HG03097 (cell line): ENCODE results near the gene AGAP1.

Experiments
- ATAC-seq: cut with Tn5 transposase; IDR thresholded peaks from one replicate; pipeline ENCODE4 v1.9.1; 2021; ENCODE audit not compliant: unreplicated experiment, low FRiP score

Gene AGAP1

DNA sequence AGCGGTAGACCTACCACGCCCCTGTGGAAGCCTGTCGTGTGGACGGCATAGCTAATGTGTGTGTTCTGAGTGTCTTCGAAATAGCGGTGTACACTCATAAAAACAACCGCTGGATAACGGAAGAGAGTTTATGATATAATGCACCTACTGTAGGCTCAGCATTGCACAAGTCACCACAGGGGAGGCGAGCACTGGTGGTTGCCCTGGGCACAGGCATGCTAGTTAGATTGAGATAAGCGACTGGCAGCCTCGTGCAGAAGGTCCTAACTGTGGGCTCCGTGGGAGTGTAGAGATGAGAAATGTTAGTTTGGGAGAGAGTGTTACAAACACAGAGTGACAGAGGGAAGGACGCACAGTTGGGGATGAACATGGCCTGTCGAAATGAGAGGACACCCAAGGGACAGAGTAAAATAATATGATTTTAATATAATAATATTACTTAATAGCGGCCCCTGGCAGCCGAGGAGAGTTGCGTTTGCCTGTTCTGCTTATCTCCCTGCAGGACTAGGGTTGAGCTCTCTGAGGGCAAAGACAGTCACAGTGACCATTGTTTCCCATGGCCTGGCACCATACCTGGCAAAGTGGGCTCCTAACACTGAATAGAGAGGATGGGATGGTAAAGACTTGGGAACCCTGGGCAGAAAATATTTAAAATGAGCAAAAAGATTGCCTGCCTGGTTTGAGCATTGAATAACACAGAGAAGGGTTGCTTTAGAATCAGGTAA lies 470.2 kb downstream of the AGAP1 start:
- ATAC-seq: no peak

DNA sequence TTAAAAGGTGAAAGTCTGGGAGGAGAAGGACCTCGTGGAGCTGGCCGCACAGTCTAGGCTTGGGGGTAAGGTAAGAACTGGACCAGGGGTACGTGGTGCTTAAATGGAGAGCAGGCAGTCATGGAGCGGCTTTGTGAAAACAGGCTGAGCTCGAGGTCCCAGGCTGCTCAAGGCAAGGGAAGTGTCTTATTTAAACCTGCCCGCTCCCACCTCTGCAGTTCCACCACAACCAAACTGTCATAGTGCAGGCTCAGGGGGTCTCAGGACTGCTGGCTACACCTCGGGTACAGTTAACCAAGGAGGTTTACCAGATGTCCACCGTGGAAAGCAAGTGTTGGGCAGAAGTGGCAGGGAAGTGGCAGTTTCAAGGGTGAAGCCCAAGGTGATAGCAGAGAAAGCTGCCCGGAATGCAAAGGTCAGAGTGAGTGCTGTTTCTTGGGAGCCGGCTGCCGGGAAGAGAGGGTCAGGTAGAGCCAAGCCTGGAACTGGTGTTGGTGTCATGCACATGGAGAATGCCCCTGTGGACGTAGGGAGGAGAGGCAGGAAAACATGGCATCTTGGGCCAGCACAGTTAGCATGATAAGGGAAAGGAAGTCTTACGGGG lies 471.0 kb downstream of the AGAP1 start:
- ATAC-seq: no peak

DNA sequence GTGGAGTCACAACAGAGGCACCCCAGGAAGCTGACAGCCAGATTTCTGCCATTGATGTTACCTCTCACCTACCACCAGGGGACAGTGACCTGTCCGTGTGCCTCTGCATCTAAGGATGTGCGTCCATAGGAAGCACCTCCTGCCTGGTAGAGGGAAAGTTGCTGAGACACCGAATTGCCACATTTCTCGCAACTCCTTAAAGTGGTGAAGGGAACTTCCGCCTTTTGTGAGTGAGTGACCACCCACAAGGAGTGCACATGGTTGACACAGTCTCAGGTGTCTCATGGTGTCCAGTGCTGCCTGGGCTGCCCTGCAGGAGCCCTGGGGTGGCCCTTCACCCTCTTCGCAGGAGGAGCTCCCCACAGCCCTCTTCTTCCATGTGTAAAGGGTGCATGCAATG lies 472.6 kb downstream of the AGAP1 start:
- ATAC-seq: no peak

GRCh38 chr2:235966932-235967757 lies 473.3 kb downstream of the AGAP1 start:
- ATAC-seq: no peak

DNA sequence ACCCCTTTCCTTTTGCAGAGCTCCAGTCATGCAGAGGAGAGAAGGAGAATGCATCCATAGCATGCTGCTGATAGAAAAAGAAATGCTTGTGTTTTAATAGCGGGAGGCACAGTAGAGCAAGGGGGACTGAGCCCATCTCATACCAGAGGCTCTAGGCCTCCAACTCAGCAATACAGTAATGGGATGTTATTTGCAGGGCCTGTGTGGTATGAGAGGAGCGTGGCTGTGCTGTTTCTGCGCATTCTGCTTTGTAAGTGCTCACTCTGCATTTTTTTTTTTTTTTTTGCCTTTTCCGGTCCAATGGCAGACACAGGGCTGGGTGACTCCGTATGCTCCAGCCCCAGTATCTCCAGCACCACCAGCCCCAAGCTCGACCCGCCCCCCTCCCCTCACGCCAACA lies 474.3 kb downstream of the AGAP1 start:
- no peak for ATAC-seq

GRCh38 chr2:235968616-235969324 lies 474.9 kb downstream of the AGAP1 start:
- no peak for ATAC-seq

DNA sequence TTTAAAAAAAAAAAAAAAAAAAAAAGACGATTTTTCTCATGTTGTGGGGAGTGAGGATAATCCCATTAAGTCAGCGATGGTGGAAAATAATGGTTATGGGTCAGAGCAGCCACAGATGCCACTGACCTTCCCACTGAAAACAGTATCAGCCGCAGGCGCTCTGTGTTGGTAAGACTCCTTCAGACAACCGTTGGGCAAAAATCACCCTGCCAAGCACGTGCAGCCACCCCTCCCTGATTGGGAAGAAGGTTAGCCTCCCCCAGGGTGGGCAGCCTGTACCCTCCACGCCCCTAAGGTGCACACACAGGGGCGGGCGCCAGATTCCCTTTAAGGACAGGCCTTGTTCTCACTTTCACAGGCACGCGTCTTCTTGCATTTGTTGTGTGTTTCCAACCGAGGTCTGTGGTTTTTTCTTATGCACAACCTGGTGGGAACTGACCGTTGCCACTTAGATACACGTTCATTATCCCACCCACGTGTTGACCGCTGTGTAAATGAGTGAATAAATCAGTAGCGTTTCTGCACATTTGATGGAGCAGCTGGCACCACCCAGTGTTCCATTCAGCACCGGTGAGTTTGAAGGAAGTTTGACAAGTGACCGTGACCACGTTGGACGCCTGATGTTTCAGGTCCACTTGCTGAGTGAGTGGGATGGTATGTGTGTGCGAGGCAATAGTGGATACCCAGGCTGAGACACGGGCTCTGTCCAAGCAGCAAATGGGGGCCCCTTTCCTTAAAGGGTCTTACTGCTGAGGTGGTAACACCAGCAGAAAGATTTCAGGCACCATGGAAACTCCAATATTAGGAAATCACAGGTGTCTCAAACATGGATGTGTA lies 476.6 kb downstream of the AGAP1 start:
- ATAC-seq: no peak

GRCh38 chr2:235976516-235976915 lies 482.7 kb downstream of the AGAP1 start:
- ATAC-seq: no peak

DNA sequence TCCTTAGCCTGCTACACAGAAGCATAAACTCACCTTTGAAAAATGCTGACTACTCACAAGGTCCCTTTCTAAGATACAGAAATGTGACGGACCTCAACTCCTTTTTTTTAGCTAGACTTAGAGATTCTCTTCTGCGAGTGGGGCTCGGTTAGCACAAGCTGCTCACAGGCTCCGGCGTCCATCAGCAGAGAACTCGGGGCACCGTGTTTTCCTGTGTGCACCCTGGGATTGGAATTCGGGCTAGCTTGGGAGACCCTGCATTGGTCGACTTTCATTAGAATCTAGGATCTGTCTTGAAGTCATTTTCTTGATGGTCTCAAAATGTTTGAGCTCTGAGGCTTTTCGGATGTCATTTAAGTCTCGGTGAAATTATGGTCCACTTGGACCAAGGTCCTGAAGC lies 483.1 kb downstream of the AGAP1 start:
- ATAC-seq: no peak

GRCh38 chr2:235977445-235977844 lies 483.6 kb downstream of the AGAP1 start:
- ATAC-seq: no peak

DNA sequence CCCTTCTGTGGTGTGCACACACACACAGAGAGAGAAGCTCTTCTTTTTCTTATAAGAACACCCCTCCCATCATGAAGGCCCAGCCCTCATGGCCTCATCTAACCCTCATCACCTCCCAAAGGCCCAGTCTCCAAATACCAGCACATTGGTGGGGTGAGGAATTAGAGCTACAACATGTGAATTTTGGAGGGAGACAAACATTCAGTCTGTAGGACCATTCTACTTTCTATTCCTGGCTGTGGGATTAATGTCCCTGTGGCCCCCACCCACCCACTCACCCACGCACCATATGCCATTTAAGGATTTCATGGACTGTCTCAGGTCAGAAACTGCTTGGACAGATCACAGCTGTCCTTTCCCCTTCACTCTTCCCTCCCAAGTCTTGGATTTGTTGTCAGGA lies 484.2 kb downstream of the AGAP1 start:
- ATAC-seq: no peak

GRCh38 chr2:235979037-235979436 lies 485.2 kb downstream of the AGAP1 start:
- ATAC-seq: no peak

DNA sequence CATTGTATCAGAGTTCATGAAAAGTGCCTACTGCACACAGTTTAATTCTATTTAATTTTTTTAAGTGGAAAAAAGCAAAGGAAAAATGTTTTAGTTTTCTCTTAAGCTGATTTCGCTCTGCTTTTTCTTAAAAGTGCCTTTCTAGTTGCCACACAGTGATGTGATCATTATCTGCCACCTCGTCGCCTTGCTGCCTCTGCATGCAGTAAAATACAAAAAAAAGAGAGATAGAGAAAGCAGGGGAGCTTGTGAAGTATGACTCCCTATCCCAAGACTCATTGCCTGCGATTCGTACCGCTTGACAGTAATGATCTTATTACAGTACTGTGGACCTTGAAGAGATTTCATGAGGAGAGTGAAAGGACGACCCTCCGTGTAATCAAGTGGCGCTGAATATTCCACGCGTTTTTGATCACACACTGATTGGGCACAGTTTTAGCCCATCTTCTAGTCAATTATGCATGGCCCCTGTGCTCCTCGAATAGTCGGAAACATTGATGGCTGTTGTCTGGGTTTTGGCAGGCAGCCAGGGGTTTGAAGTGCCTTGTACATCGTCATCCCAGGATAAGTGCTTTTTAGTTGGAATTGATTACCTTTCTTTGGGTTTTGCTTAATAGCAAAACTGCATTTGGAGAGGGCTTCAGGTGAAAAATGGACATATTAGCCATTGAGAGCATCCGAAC lies 486.1 kb downstream of the AGAP1 start:
- no peak for ATAC-seq

- ATAC-seq: no peak
Measured at GRCh38 chr2:235981631-235982030, 487.8 kb downstream of the AGAP1 start.

DNA sequence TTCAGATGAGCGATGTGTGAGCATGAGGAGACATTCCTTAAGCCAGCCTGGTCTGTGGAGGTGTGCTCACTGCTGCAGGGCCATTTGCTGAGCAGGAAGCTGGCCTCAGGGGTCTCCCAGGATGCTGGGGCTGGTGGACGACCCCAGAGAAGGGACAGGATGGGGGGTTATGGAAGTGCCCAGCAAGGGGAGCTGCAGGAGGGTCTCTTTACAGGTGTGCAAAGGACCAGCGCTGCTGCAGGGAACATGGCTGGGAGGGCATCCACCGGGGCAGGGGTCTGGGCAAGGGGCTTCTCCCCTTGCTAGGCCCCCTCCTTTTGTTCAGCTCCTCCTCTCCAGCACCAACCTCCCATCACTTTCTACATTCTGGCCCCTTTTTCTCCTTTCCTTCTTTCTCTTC lies 489.2 kb downstream of the AGAP1 start:
- ATAC-seq: no peak

- ATAC-seq: no peak
Measured at GRCh38 chr2:235984552-235984951, 490.7 kb downstream of the AGAP1 start.

GRCh38 chr2:235986361-235986760 lies 492.5 kb downstream of the AGAP1 start:
- no peak for ATAC-seq

DNA sequence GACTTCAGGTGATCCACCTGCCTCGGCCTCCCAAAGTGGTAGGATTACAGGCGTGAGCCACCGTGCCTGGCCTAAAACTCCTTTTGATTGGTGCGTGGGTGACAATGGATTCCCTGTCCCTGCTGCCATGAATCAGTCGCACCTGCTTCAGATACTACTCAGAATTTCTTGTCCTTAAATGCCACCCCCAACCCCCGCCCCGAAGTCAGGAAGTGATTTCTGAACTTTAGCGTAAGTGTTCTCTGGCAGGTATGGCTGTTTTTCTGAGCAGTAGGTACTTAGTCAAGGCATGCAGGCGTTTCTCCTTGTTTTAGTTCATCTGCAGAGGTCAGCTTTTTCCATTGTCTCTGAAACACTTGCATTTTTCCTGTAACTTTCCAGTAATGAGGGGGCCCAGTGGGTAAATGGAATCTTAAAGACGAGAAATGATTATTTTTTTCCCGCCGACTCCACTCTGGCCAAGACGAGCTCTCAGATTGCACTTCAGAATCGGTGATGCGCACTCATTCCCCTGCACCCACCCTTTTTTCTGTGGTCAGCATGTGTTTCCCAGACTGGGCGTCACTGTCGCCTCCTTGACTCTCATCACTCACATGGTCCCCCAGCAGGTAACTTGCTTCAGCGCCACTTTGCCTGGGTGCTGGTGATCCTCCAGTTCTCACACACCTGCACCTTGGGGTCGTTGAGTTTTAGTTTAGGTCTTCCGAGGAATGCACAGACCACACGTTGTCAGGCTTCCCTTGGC lies 494.6 kb downstream of the AGAP1 start:
- no peak for ATAC-seq

GRCh38 chr2:235989591-235989990 lies 495.7 kb downstream of the AGAP1 start:
- no peak for ATAC-seq
